Breast epithelium (tissue), 3 donors: ENCODE results near the gene RPL22L1.

Source experiments
- POLR2A ChIP-seq: fragments of 450-650 bp; IDR thresholded peaks from one replicate; pipeline ENCODE4 v1.6.1; 2016; ENCODE audit warnings: antibody characterized with exemption, mild to moderate bottlenecking, moderate library complexity
- TF ChIP-seq, protein P1 (sequence below), 3 donors: fragments of 450-650 bp; IDR thresholded peaks; one replicate each; pipeline ENCODE4 v1.5.1; 2016 to 2017; ENCODE audit warnings: antibody characterized with exemption in 3 of 3, mild to moderate bottlenecking in 3 of 3, moderate library complexity in 3 of 3

DNA sequence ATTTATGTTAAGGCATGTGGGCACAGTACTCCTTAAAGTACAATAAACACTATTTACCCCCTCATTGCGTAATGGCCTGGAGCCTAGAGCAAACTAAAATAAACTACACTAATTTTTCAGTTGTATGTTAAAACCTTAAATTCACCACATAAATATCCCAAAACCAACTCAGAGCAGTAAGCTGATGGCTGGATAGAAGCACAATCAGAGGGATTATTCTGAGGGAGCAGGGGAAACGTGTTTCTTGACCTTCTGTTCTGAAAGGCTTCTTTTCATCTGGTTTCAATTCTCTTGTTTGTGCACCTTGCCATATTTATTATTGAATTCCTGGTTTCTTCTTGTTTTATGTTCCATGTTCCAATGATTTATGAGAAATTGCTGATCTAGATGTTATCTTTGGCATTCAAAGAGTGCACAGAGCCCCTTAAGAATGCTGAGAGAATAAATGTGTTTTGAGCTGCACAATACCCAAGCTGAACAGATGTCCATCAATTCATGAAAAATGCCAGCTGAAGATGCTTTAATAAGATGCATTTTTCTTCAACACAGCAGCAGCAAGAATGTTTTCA lies 29.6 kb downstream of the RPL22L1 start:
- no peak for TF ChIP-seq POLR2A
- TF ChIP-seq, protein P1, sequence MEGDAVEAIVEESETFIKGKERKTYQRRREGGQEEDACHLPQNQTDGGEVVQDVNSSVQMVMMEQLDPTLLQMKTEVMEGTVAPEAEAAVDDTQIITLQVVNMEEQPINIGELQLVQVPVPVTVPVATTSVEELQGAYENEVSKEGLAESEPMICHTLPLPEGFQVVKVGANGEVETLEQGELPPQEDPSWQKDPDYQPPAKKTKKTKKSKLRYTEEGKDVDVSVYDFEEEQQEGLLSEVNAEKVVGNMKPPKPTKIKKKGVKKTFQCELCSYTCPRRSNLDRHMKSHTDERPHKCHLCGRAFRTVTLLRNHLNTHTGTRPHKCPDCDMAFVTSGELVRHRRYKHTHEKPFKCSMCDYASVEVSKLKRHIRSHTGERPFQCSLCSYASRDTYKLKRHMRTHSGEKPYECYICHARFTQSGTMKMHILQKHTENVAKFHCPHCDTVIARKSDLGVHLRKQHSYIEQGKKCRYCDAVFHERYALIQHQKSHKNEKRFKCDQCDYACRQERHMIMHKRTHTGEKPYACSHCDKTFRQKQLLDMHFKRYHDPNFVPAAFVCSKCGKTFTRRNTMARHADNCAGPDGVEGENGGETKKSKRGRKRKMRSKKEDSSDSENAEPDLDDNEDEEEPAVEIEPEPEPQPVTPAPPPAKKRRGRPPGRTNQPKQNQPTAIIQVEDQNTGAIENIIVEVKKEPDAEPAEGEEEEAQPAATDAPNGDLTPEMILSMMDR (IDR thresholded peaks at IDR 0.05): no peak
